Astrocyte (in vitro differentiated cells and primary cell): Measurements from ENCODE around the gene SEC63. TPM values are rescaled to one million over a fixed set of nuclear protein-coding genes. Genes with fewer than 3 reads are reported as not detected.
"Not testable (repeated sequence)": the region's sequence is repeated elsewhere in the genome, so short reads cannot be mapped to it uniquely, and the experiment has no call there.

ENCODE experiments used
- DNase-seq: peaks from one replicate; pipeline ENCODE4 v3.0.0-alpha.2; 2010; ENCODE audit warnings: low read depth
- FAIRE-seq: peaks from 2 replicates; lab custom pipeline; 2011; peaks lifted over from hg19 to GRCh38; lab: Jason Lieb, UNC
- H2AFZ ChIP-seq: 2 replicates; pipeline ENCODE4 v1.6.0; 2012; ENCODE audit warnings: low read depth, low read length, inconsistent platforms
- H3K27ac ChIP-seq: 2 replicates; pipeline ENCODE4 v1.5.1; 2011; ENCODE audit warnings: low read depth, low read length, inconsistent platforms
- H3K27me3 ChIP-seq: 2 replicates; pipeline ENCODE4 v1.6.0; 2011; ENCODE audit warnings: low read length, inconsistent platforms; ENCODE audit not compliant: insufficient read depth
- H3K36me3 ChIP-seq: 2 replicates; pipeline ENCODE4 v1.5.1; 2011; ENCODE audit warnings: low read length, inconsistent platforms; ENCODE audit not compliant: insufficient read depth
- H3K4me1 ChIP-seq: 2 replicates; pipeline ENCODE4 v1.5.1; 2011; ENCODE audit warnings: low read length, inconsistent platforms; ENCODE audit not compliant: insufficient read depth
- H3K4me2 ChIP-seq: 2 replicates; pipeline ENCODE4 v1.6.0; 2012; ENCODE audit warnings: low read length, inconsistent platforms
- H3K4me3 ChIP-seq: 2 replicates; pipeline ENCODE4 v1.5.1; 2011; ENCODE audit warnings: low read depth, mild to moderate bottlenecking, low read length, inconsistent platforms; ENCODE audit not compliant: insufficient read depth
- H3K79me2 ChIP-seq: 2 replicates; pipeline ENCODE4 v1.6.0; 2012; ENCODE audit warnings: mild to moderate bottlenecking, low read length, inconsistent platforms; ENCODE audit not compliant: insufficient read depth
- H3K9ac ChIP-seq: 2 replicates; pipeline ENCODE4 v1.6.0; 2012; ENCODE audit warnings: mild to moderate bottlenecking, low read length, inconsistent platforms
- H3K9me3 ChIP-seq: 2 replicates; pipeline ENCODE4 v1.5.1; 2012; ENCODE audit warnings: low read depth, mild to moderate bottlenecking, low read length, inconsistent platforms; ENCODE audit not compliant: insufficient read depth
- H4K20me1 ChIP-seq: 2 replicates; pipeline ENCODE4 v1.6.0; 2012; ENCODE audit warnings: low read length, inconsistent platforms; ENCODE audit not compliant: insufficient read depth
- H3K27ac Mint-ChIP-seq: one replicate; pipeline ENCODE4 v1.8.0; 2021; ENCODE audit warnings: mild to moderate bottlenecking, mixed read lengths; ENCODE audit not compliant: unreplicated experiment
- H3K27me3 Mint-ChIP-seq: one replicate; pipeline ENCODE4 v1.8.0; 2021; ENCODE audit warnings: low read depth, mixed read lengths; ENCODE audit not compliant: unreplicated experiment
- H3K36me3 Mint-ChIP-seq: one replicate; pipeline ENCODE4 v1.8.0; 2021; ENCODE audit warnings: low read depth, mixed read lengths; ENCODE audit not compliant: unreplicated experiment
- H3K4me1 Mint-ChIP-seq: one replicate; pipeline ENCODE4 v1.8.0; 2021; ENCODE audit warnings: low read depth, mixed read lengths; ENCODE audit not compliant: unreplicated experiment
- H3K4me3 Mint-ChIP-seq: one replicate; pipeline ENCODE4 v1.8.0; 2021; ENCODE audit warnings: mild to moderate bottlenecking, moderate library complexity, mixed read lengths; ENCODE audit not compliant: unreplicated experiment
- H3K9me3 Mint-ChIP-seq: one replicate; pipeline ENCODE4 v1.8.0; 2021; ENCODE audit warnings: mild to moderate bottlenecking, mixed read lengths; ENCODE audit not compliant: unreplicated experiment
- CTCF ChIP-seq: IDR thresholded peaks from 2 replicates; pipeline ENCODE4 v1.5.1; 2011; ENCODE audit warnings: low read depth, mild to moderate bottlenecking, inconsistent platforms, low read length, moderate library complexity; ENCODE audit not compliant: insufficient read depth
- EZH2 ChIP-seq: IDR thresholded peaks from 2 replicates; pipeline ENCODE4 v1.6.1; 2012; ENCODE audit warnings: mild to moderate bottlenecking, low read length, inconsistent platforms; ENCODE audit not compliant: insufficient read depth
- total RNA-seq: library from RNA; stranded (reverse); gene quantifications from 2 replicates; pipeline ENCODE4 v1.2.1, GENCODE V29; 2021

SEC63 gene
- total RNA-seq, 1 donor from 2014 or later, result 161 TPM

DNA sequence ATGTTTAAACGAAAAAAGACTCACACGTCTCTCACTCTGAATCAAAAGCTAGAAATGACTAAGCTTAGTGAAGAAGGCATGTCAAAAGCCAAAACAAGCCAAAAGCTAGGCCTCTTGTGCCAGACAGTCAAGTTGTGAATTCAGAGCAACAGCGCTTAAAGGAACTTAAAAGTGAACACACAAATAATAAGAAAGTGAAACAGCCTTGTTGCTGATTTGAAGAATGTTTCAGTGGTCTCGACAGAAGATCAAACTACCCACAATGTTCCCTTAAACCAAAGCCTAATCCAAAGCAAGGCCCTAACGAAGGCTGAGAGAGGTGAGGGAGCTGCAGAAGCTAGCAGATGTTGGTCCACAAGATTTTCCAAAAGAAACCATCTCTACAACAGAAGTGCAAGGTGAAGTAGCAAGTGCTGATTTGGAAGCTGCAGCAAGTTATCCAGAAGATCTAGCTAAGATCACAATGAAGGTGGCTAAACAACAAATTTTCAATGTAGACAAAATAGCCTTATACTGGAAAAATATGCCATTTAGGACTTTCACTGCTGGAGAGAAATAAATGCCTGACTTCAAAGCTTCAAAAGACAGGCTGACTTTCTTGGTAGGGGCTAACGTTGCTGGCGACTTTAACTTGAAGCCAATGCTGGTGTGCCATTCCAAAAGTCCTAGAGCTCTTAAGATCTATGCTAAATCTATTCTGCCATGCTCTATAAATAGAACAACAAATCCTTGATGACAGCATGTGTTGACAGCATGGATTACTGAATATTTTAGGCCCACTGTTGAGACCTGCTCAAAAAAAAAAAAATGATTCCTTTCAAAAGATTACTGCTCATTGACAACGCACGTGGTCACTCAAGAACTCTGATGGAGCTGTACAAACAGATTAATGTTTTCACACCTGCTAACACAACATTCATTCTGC, 40.3 kb downstream of the SEC63 start:
- Histone ChIP-seq H3K36me3 (peaks cover 29% of the 10 kb centered on the region), H2AFZ (no peak overlapping the region), H3K4me2 (no peak overlapping the region), H3K27ac (no peak overlapping the region), H3K9ac (no peak overlapping the region), H3K4me3 (no peak overlapping the region), H3K27me3 (no peaks in the 10 kb centered on the region), H3K4me1 (no peaks in the 10 kb centered on the region), H3K79me2 (peaks cover 43% of the 10 kb centered on the region), H3K9me3 (peaks cover 3% of the 10 kb centered on the region), H4K20me1 (peaks cover 25% of the 10 kb centered on the region)
- DNase-seq (no peak), FAIRE-seq (no peak)
- Mint-ChIP-seq H3K4me3 (no peak overlapping the region), H3K27ac (no peak overlapping the region), H3K9me3 (peaks cover 15% of the 10 kb centered on the region), H3K4me1 (no peaks in the 10 kb centered on the region), H3K27me3 (no peaks in the 10 kb centered on the region), H3K36me3 (peaks cover 36% of the 10 kb centered on the region)
- no peak for TF ChIP-seq CTCF
- TF ChIP-seq EZH2, result no peak

DNA sequence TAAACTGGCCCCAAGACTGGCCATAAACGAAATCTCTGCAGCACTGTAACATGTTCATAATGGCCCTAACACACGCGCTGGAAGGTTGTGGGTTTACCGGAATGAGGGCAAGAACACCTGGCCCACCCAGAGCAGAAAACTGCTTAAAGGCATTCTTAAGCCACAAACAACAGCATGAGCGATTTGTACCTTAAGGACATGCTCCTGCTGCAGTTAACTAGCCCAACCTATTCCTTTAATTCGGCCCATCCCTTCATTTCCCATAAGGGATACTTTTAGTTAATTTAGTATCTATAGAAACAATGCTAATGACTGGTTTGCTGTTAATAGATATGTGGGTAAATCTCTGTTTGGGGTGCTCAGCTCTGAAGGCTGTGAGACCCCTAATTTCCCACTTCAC, 41.0 kb downstream of the SEC63 start:
- H3K4me2 ChIP-seq, H3K27me3 ChIP-seq, H2AFZ ChIP-seq, H3K27me3 Mint-ChIP-seq, H3K4me3 Mint-ChIP-seq, H3K9me3 ChIP-seq, H3K4me3 ChIP-seq, H3K9ac ChIP-seq, DNase-seq, H3K4me1 ChIP-seq, H3K27ac ChIP-seq, H3K4me1 Mint-ChIP-seq, FAIRE-seq, H3K27ac Mint-ChIP-seq: not testable (repeated sequence)
- H3K9me3 Mint-ChIP-seq, result peaks cover 15% of the 10 kb centered on the region
- H3K36me3 Mint-ChIP-seq, result peaks cover 36% of the 10 kb centered on the region
- peaks cover 29% of the 10 kb centered on the region for H3K36me3 ChIP-seq
- H3K79me2 ChIP-seq, result peaks cover 38% of the 10 kb centered on the region
- H4K20me1 ChIP-seq, result peaks cover 24% of the 10 kb centered on the region

DNA sequence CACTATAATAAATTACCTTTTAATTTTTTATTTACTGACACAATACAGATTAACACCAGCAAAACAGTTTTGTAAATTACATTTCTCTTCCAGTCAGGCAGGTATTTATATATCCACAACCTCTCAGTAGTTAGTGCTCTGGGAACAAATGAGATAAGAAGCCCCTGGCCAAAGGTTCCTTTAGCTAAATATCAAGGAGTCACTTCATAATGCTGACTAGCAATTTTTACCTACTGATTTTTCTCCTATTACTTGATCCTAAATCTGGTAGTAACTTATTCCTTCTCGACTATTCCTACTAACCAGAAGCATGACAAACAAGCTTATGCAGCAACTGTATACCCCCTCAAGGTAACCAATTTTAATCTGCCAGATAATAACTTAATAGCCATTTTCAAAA, 46.3 kb downstream of the SEC63 start:
- no peaks in the 10 kb centered on the region for H3K27me3 ChIP-seq
- H3K9me3 ChIP-seq, result no peaks in the 10 kb centered on the region
- TF ChIP-seq CTCF, result no peak
- TF ChIP-seq EZH2, result no peak
- peaks cover 25% of the 10 kb centered on the region for H3K36me3 ChIP-seq
- peaks cover 24% of the 10 kb centered on the region for H4K20me1 ChIP-seq
- Mint-ChIP-seq H3K9me3 (peaks cover under 1% of the 10 kb centered on the region), H3K27me3 (no peaks in the 10 kb centered on the region), H3K4me3 (no peak overlapping the region), H3K27ac (no peak overlapping the region), H3K4me1 (no peaks in the 10 kb centered on the region), H3K36me3 (peaks cover 10% of the 10 kb centered on the region)
- DNase-seq (no peak), FAIRE-seq (no peak)
- no peak overlapping the region for H3K4me2 ChIP-seq
- H3K9ac ChIP-seq, result no peak overlapping the region
- no peak overlapping the region for H2AFZ ChIP-seq
- peaks cover 27% of the 10 kb centered on the region for H3K79me2 ChIP-seq
- no peak overlapping the region for H3K27ac ChIP-seq
- H3K4me3 ChIP-seq, result no peak overlapping the region
- H3K4me1 ChIP-seq, result no peaks in the 10 kb centered on the region
